HL-60 (cell line): ENCODE results near the gene HES5.

ENCODE experiments used
- DNase-seq, 2 experiments: peaks; one replicate each; pipeline ENCODE4 v3.0.0-alpha.2; 2010 to 2020; ENCODE audit warnings: low read depth in 1 of 2, low spot score in 1 of 2
- H3K27ac ChIP-seq: fragments of 250-450 bp; sonication (Bioruptor Pico); replicated peaks from 2 replicates; pipeline ENCODE4 v1.5.1; 2020; ENCODE audit warnings: mild to moderate bottlenecking, moderate library complexity
- H3K27me3 ChIP-seq: fragments of 250-450 bp; sonication (Bioruptor Pico); 2 replicates; pipeline ENCODE4 v1.5.1; 2021; ENCODE audit warnings: mild to moderate bottlenecking, moderate library complexity; ENCODE audit not compliant: insufficient read depth, poor library complexity, severe bottlenecking
- H3K4me3 ChIP-seq: replicated peaks from 2 replicates; pipeline ENCODE4 v1.5.1; 2011; ENCODE audit warnings: mild to moderate bottlenecking, control low read depth, low read length; ENCODE audit not compliant: insufficient read depth
- GABPA ChIP-seq: IDR thresholded peaks from 2 replicates; pipeline ENCODE4 v1.6.1; 2012; ENCODE audit warnings: low read depth
- POLR2AphosphoS5 ChIP-seq: IDR thresholded peaks from 2 replicates; pipeline ENCODE4 v1.6.1; 2012; ENCODE audit warnings: low read depth
- SPI1 ChIP-seq: IDR thresholded peaks from 2 replicates; pipeline ENCODE4 v1.6.1; 2012; ENCODE audit warnings: low read depth, mild to moderate bottlenecking, borderline replicate concordance
- TF ChIP-seq, protein P1 (sequence below): IDR thresholded peaks from one replicate; pipeline ENCODE4 v1.5.1; 2011; ENCODE audit warnings: low read length, control low read depth, inconsistent platforms; ENCODE audit not compliant: insufficient read depth
- TF ChIP-seq, protein P2 (sequence below): IDR thresholded peaks from 2 replicates; pipeline ENCODE4 v1.6.1; 2012; ENCODE audit warnings: low read depth; ENCODE audit not compliant: insufficient replicate concordance

Gene HES5

DNA sequence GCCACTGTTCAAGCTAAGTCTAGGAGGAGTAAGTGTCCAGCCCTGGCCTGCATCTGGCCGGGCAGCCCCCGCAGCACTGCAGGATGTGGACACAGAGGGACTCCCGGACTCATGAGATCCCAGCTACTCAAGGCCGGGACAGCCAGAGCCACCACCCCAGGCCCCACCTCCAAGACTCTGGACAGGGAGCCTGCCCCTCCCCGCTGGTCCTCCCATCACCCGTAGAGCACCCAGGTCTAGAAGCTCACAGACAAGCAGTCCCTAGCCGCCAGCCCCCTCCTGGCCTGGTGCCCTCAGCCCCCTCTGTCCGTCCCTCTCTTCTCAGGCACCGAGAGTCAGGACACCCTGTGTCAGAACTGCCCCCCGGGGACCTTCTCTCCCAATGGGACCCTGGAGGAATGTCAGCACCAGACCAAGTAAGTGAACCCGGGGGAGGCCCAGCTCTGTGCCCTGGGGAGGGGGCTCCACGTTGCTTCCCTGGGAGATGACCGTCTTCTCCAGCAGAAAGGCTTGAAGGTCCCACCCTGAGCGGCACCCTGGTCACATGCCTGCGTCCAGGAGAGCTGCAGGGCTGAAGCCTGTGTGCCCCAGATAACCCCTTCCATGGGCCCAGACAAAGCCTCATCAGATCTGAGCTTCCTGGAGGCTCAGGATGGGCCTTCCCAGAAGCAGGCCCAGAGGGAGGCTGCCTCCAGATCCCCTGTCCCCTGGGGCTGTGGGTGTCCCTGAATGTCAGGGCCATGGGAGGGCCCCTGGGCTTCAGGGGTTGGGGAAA is 30.4 kb upstream of the HES5 start:
- H3K27me3 ChIP-seq: no peaks in the 10 kb centered on the region
- H3K4me3 ChIP-seq: no peak overlapping the region
- H3K27ac ChIP-seq: no peak overlapping the region
- TF ChIP-seq, protein P1, sequence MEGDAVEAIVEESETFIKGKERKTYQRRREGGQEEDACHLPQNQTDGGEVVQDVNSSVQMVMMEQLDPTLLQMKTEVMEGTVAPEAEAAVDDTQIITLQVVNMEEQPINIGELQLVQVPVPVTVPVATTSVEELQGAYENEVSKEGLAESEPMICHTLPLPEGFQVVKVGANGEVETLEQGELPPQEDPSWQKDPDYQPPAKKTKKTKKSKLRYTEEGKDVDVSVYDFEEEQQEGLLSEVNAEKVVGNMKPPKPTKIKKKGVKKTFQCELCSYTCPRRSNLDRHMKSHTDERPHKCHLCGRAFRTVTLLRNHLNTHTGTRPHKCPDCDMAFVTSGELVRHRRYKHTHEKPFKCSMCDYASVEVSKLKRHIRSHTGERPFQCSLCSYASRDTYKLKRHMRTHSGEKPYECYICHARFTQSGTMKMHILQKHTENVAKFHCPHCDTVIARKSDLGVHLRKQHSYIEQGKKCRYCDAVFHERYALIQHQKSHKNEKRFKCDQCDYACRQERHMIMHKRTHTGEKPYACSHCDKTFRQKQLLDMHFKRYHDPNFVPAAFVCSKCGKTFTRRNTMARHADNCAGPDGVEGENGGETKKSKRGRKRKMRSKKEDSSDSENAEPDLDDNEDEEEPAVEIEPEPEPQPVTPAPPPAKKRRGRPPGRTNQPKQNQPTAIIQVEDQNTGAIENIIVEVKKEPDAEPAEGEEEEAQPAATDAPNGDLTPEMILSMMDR: no peak
- no peak for TF ChIP-seq GABPA
- TF ChIP-seq SPI1: no peak
- TF ChIP-seq, protein P2, sequence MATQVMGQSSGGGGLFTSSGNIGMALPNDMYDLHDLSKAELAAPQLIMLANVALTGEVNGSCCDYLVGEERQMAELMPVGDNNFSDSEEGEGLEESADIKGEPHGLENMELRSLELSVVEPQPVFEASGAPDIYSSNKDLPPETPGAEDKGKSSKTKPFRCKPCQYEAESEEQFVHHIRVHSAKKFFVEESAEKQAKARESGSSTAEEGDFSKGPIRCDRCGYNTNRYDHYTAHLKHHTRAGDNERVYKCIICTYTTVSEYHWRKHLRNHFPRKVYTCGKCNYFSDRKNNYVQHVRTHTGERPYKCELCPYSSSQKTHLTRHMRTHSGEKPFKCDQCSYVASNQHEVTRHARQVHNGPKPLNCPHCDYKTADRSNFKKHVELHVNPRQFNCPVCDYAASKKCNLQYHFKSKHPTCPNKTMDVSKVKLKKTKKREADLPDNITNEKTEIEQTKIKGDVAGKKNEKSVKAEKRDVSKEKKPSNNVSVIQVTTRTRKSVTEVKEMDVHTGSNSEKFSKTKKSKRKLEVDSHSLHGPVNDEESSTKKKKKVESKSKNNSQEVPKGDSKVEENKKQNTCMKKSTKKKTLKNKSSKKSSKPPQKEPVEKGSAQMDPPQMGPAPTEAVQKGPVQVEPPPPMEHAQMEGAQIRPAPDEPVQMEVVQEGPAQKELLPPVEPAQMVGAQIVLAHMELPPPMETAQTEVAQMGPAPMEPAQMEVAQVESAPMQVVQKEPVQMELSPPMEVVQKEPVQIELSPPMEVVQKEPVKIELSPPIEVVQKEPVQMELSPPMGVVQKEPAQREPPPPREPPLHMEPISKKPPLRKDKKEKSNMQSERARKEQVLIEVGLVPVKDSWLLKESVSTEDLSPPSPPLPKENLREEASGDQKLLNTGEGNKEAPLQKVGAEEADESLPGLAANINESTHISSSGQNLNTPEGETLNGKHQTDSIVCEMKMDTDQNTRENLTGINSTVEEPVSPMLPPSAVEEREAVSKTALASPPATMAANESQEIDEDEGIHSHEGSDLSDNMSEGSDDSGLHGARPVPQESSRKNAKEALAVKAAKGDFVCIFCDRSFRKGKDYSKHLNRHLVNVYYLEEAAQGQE: no peak
- TF ChIP-seq POLR2AphosphoS5: no peak
- no peak for DNase-seq

DNA sequence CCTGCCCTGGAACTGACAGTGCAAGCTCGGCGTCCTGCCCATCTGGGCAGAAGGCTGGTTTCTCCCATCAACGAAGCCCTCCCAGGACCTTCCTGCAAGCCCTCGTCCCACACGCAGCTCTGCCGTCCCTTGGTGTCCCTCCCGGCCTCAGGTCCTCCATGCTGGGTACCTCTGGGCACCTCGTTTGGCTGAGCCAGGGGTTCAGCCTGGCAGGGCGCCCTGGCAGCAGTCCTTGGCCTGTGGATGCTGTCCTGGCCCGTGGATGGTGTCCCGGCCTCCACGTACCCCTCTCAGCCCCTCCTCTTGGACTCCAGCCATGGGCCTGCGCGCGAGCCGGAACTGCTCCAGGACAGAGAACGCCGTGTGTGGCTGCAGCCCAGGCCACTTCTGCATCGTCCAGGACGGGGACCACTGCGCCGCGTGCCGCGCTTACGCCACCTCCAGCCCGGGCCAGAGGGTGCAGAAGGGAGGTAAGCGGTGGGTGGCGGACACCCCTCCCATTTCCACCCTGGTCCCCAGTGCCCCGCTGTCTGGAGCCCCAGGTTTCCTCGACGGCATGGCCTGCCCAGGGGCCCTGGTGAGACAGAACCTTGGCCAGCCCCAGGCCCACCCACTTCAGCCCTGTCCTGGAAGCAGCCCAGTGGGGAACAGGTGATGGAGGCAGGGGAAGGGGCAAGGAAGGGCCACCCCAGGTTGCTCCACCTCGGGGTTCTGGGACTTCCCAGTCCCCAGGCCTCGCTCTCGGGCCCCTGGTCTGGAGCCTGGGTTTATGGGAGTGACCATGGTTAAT is 29.6 kb upstream of the HES5 start:
- DNase-seq: no peak
- TF ChIP-seq, protein P2: no peak
- TF ChIP-seq SPI1: no peak
- TF ChIP-seq, protein P1: no peak
- no peak for TF ChIP-seq GABPA
- no peak for TF ChIP-seq POLR2AphosphoS5
- no peak overlapping the region for H3K27ac ChIP-seq
- no peaks in the 10 kb centered on the region for H3K27me3 ChIP-seq
- no peak overlapping the region for H3K4me3 ChIP-seq

DNA sequence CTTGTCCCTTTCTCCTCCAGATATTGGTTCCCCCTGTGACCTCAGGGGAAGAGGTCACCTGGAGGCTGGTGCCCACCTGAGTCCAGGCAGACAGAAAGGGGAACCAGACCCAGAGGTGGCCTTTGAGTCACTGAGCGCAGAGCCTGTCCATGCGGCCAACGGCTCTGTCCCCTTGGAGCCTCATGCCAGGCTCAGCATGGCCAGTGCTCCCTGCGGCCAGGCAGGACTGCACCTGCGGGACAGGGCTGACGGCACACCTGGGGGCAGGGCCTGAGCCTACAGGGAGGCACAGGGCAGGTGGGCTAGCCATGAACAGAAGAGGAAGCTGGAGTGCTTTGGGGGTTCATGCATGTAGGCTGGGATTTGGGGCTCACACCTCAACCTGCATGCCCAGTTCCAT is 28.8 kb upstream of the HES5 start:
- DNase-seq: no peak
- H3K27ac ChIP-seq: no peak overlapping the region
- no peak overlapping the region for H3K4me3 ChIP-seq
- TF ChIP-seq, protein P2: no peak
- no peaks in the 10 kb centered on the region for H3K27me3 ChIP-seq
